HG03097 (cell line): ENCODE measurements around the gene HTT.

ENCODE experiments used
- ATAC-seq: cut with Tn5 transposase; IDR thresholded peaks from one replicate; pipeline ENCODE4 v1.9.1; 2021; ENCODE audit not compliant: unreplicated experiment, low FRiP score

Gene HTT

DNA sequence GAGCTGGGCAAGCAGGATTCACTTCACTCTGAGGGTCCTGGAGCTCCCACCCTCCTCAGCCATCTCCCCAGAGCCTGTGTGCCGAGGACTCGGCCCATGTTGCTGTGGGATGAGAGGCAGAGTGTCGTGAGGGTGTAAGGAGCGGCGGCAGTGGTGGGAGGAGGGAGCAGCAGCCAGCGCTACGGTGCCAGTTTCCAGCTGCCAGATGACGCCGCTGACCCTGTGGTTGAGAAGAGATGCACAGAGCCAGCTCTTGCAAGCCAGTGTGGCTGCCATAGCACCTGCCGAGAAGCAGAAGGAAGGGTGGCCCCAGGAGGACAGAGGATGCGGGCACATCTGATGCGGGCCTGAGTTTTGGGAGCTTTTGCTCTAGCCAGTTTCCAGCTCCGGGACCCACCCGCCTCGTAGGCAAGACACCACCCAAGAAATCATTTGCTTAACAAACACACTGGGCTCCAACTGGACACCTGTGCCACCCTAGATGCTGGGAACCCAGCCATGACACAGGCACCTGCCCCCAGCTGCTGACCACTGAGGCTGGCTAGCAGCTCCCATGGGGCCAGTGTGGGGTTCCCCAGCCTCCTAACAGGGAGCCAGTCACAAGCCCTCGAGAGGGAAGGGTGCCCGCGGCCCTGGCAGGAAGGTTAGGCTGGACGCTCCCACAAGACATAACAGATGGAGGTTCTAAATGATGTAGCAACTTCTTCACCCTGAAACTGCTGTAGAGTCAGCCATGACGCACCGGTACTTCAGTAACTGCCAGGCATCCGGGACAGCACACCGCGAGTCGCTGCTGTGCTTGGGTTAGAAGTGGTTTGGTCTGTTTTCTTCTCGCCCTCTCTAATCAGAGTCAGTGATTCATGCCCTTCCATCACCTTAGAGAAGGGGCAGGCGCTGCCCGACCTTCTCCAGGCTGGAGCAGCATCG is 183.3 kb downstream of the HTT start:
- ATAC-seq = no peak

DNA sequence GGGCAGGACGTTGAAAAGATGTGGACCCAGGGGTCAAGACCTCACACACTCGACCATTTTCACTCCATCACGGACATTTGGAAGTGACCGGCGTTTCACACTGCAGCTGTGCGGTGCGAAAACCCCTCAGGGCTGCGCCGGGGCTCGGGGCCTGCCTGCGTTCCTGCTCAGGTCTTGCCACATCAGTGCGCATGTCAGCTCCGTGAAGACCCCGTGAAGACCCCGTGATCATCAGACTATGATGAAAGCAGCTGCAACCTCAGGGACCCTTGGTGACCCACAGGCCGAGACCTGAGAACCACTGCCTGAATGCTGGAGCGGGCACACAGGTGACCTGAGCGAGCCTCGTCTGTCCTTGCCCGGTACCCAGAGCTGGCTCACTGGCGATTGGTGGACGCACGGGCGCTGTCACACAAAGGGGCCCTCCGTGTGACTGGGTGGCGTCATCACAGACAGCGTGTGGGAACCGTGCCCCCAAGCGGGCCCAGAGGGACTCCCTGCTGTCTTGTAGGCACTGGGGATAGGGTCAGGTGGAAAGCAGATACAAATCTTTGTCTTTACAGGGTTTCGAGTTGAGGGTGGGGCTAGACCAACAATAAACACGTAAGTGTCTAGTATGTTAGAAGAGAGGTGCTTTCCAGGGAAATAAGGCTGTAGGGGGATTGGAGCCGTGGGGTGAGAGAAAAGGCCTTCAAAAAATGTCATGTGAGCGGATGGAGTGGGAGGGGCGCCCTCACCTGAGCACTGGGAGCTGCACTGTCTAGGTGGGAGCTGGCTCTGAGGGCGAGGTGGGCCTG is 187.1 kb downstream of the HTT start:
- no peak for ATAC-seq

DNA sequence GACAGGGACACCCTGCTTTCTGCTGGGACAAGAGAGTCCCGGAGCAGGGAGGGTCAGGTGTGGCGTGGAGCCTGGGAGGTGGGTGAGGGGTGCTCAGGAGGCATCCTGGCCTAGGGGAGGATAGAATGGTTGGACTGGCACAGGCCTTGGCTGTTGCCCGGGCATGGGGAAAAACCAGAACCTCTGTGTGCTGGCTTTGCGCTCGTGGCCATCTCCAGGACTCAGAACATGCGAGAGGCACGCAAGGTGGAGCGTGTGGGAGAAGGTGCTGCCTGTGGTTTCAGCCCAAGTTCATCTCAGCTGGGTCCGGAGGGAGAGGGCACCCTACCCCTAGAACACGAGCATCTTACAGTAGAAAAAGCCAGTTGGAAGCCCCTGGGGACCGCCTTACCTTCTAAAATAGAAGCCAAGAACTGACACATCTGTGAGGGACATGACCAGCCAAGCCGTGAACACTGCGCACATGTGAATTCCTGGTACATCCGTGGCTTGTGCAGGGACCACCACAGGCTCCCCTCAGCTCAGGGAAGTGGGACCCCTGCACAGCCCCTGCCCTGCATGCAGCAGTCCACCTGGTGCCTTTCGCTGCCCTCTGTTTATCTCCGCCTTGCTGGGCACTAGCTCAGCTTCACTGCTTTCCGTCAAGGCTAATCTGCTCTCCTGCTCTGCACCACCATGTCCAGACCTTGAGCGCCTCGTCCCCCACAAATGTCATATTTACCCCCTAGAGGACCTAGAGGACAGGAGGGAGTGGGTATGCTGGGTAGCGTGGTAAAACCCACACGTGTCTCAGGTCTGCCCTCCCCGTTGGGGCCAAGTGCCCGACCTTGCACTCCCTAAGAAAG is 187.9 kb downstream of the HTT start:
- no peak for ATAC-seq

DNA sequence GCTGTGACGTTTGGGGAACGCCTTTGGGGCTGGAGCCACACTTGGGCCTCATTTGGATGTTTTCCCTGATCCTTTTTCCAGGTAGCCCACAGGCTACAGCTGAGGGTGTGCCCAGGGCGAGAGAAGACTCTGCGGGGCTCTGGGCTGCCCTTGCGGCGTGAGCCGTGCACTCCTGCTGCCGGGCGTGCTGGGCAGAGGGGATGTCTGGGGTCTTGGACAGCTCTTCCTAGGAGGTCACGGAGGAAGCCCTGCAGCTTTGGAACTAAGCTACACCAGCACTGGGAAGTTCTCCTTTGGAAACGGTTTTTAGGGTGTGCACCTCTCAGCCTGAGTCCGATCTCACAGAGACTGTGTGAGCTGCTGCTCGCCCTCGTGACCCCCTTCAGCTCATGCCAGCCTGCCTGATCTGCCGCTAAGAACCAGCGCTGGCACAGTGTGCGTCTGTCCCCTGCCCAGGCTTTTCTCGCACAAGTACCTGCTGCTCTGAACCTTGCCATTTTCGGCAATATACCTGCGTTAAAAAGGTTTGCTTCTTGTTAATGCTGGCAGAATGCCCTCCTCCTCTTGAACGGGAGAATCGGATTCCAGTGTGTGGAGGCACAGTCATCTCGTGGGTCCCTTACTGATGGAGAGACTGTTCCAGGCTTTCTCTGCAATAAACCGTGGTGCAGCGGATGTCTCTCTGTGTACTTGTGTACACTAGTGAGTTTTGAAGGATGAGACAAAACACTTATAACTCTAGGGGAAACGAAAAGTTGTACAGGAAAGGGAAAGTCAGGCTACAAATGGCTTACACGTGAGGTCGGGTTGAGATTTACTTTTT is 188.8 kb downstream of the HTT start:
- no peak for ATAC-seq

DNA sequence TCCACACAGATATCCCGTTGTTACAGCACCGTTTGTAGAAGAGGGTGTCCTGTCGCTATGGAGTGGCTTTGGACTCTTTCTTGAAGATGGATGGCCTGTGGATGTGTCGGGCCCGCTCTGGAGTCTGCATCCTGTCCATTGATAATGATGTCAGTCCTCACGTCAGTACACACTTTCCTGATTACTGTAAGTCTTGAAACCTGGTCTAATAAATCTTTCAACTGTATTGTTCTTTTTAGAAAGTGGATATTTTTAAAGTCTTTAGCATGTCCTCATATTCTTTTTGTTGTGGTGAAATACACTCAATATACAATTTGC is 189.4 kb downstream of the HTT start:
- ATAC-seq = no peak

DNA sequence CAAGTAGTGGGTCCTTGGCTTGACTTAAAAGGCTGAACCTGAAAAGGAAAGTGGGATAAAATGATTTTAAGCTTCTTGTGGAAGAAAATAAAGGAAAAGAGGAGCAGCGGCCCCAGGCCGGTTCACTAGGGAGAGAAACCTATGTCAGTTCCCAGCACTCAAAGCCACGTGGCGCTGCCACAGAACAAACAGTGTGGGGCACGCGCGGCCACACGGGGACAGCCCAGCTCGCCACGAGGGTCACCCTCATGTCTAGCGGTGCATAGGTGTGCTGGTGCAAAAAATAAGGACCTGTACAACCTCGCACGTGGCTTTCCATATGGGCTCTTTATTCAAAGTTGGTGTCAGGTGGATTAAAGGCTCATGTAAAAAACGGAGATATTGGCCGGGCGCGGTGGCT is 191.6 kb downstream of the HTT start:
- no peak for ATAC-seq

DNA sequence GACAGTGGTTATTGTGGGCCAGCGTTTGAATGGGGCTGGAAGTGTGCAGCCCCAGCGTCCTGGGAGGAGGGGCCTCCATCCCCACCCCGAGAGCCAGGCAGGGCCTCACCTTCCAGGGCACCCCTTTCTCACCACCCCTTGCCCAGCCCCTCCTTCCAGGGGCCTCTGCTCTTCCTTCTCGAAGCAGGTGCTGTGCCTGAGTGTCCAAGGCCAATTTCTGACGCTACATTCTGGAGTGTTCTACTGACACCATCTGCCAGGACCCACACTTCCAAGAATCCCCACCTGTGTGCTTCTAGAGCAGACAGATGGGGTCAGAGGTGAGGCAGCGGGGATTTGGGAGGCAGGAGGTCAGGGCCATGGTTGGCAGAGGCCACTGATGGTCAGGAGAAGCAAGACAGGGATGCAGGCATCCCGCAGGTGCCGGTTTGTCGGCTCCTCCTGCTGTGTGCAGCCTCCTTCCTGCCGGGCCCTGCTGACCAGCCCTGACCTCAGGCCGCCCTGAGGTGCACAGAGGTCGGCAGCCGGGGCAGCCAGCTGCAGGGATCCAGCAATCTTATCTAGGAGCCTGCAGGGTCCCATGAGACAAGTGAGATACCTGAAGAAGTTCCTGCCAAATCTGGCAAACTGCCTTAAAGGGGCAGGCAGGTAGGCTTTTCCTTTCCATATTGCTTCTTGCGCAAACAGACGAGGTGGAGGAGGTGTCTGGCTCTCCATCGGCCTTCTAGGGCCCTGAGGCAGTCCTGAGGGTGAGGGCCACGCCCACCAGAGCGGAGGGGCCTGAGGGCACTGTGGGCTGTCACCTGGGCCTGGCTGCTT is 193.3 kb downstream of the HTT start:
- no peak for ATAC-seq

DNA sequence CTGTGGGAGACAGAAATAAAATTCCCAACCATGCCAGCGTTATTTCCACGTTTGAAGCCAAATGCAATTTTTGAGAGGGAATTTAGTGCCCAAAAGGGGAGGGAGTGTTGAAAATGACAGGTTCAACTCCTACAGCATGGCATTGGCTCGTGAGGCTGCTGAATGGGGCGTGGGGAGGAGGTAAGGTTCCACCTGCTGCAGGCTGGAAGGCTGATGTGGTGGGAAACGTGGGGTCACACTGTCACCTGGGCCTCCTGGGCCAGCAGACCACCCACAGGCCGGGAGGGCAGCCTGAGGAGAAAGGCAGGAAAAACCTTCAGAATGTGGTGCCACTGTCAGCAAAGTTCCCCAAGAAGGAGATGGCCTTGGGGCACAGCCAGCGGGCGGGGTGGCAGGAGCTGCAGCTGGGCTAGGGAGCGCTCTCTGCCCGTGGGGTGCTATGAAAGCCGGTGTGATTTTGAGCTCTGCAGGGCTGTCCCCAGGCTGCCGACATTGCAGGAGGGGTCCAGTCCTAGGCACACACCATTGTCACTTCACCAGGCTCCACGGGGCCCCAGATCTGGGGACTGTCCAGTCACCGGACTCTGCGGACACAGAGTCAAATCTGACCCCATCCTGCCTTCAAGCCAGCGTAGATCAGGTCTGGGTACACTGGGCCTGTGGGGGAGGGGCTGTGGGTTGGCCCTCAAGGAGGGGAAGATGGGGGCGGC is 194.1 kb downstream of the HTT start:
- ATAC-seq = no peak

DNA sequence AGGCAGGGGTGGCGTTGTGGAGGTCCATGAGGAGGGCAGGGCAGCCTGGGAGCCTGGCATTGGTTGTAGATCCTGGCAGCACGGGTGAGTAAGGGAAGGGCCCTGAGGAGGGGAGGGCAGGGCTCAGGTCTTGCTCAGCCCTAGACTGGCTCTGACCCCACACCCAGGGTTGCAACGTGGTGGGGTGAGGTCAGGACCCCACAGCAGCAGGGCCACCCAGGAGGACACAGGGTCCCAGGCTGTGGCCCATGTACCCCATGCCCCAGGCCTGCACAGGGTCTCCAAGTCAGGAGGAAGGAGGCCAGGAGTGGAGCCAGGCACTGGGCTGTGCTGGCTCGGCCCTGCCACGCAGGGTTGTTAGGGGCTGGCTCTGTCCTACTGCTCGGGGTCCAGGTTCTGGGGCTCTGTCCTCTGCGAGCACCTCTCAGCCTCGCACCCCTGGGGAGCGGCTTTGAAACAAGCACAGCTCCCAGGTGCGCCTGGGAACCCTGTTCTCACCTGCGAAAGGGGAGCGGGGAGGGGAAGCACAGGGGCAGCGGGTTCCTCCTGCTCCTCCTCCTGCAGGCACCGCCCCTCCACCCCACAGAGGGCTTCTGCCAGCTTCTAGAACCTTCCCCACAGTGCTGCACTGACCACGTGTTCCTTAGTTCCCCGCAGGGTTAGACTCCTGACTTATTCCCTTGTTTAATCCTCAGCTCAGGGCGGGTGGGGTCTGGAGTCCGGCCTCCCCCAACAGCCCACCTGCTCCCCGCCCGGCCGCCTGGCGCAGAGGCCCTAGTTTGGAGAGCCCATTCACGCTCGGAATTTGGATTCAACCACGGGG is 194.8 kb downstream of the HTT start:
- no peak for ATAC-seq

DNA sequence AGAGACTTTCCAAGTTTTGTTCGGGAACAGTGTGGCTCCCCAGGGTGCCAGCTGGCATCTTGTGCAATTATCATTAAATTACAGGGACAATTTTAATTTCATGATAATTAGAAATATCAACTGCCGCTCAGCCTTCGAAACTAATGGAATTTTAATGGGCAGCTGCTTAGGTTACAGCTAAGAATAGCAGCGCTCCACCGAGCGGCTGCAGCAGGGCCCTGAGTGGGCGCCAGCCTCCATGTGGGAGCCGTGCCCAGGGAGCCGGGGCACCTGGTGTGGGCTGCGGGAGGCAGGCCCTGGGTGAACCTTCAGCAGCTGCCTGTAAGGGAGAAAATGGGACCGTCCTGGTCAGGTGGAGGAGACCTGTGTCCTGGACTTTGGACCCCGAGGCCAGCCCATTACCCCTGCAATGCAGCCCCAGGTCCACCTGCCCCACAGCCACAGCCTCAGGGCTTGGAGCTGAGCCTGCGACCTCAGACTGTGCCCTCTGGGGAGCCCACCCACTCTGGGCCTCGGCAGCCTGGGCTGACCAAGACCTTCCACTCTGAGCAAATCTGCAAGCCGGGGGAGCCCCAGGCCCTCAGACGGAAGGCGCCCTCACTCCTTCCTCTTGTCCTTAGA is 195.6 kb downstream of the HTT start:
- no peak for ATAC-seq

DNA sequence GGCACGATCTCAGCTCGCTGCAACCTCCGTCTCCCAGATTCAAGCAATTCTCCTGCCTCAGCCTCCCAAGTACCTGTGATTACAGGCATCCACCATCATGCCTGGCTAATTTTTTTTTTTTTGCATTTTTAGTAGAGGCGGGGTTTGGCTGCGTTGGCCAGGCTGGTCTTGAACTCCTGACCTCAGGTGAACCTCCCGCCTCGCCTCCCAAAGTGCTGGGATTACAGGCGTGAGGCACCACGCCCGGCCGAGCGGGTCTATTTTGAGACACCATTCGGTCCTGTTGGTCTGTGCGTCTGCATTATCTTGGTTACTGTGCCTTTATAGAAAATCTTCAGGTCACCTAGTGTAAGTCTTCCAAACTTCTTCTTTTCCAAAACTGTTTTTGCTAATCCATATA is 196.7 kb downstream of the HTT start:
- no peak for ATAC-seq

DNA sequence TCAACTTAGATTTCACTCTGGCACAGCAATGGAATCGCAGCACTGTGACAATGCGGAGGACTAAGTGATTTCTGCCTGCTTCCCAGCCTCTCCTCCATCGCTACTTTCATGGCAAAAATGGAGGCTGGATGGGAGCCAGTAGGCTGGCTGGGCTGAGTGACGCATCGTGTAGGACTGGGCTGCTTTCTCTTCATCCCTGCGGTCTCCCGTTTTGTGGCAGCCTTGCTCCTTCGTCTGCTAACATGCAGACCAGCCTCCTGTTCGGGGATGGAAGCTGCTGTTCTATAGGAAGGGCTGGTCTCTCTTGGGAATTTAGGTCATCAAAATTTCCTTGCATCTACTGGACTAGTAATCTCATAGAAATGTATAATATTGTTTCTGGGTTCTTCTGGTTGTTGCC is 202.5 kb downstream of the HTT start:
- no peak for ATAC-seq

DNA sequence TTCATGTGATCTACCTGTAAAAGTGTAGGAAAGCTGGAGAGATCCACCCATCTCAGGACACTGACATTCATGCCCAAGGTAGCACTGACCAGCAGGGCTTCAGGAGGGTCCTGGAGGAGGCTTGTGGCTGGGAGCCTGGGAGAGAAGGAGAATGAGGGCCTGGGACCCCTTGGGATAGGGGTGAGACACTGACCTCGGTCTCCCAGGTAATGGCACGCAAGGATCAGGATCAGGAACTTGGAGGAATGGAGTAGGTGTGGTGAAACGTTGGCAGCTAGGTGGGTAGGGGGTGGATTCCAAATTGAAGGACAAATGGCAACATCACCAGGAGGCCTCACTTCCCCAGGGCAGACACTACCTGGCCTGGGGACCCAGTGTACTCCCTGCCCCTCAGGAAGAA is 206.0 kb downstream of the HTT start:
- no peak for ATAC-seq

DNA sequence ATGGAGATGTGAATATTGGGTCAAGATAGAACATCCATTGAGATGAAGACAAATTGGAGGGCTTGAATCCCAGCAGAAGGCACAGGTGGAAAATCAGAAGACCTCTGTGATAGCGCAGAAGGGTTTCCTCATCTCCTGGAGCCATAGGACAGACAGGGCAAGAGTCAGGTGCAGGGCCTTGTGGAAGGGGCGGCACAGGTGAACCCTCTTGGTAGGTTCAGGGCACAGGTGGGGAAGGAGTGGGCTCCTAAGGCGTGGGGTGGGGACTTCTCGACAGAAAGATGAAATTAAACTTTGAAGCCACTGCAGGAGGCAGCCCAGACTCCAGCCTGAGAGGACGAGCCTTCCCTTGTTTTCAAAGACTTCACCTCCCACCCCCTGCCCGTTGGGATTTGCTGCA is 209.0 kb downstream of the HTT start:
- ATAC-seq = no peak

DNA sequence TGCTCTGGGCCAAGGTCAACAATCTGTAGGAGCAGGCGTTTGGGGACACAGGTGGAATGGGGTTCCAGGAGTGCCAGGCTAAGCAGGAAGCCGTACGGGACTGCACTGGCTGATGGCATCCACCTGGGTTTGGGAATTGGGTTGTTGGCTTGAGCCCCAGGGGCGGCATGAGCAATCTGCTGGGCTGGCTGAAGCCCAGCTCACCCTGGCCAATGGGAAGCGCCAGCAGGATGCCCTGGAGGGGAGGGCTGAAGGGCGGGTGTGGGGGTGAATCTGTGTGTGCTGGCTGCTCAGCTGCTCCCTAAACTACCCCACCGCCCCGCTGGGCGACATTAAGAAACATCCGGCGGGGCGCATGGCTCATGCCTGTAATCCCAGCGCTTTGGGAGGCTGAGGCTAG is 209.4 kb downstream of the HTT start:
- no peak for ATAC-seq

DNA sequence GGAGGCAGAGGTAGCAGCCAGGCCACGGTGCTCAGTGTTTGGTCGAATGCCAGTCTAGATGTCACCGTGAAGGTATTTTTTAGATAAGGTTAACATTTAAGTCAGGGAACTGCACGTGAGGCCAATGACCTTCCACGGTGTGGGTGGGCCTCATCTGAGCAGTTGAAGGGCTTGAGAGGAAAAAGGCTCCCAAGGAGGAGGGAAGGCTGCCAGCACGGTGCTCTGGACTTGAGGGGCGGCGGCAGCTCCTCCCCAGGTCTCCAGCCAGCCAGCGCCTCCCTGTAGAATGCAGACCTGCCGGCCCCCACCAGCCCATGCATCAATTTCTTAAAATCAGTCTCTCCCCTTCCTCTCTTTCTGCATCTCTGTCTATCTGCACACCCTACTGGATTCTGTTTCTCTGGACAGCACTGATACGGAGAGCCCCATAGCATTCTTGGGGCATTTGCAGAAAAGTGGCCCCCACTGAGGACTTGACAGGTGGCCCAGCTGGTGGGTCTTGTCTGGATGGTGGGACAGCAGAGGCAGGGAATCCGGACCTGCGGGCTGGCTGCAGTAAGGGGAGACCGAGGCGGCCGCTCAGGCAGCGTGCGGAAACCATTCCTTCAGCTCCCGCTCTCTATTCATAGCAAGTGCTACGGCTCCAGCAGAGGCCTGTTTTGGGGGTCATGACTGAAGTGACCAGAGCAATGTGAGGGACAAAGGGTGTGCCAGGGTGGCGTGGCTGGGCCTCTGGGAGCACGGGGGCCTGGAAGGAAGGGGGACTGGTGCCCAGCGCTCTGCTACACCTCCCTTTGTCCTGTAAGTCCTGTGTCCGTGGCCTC is 210.5 kb downstream of the HTT start:
- no peak for ATAC-seq
